PC-3 (cell line): ENCODE results near the gene SLX1A. TPM values are rescaled to one million over a fixed set of nuclear protein-coding genes. Genes with fewer than 3 reads are reported as not detected.

Source experiments
- ATAC-seq: fragments of 200-7000 bp; cut with Tn5 transposase; 2 replicates; pipeline ENCODE4 v1.9.1; 2020; ENCODE audit warnings: mild to moderate bottlenecking, moderate library complexity
- BruUV-seq: library from RNA; stranded (reverse); fragments of 400-500 nt; replicated peaks from 2 replicates; lab custom pipeline; 2021; lab: Mats Ljungman, UMichigan
- CTCF ChIA-PET: fragments of 300-600 bp; sonication (Branson Sonifier 250); formaldehyde crosslinking; loops from one replicate; lab custom pipeline; 2022; ENCODE audit warnings: antibody characterized with exemption; lab: Charles Lee
- POLR2A ChIA-PET: fragments of 300-600 bp; sonication (Branson Sonifier 250); formaldehyde crosslinking; loops from one replicate; lab custom pipeline; 2022; ENCODE audit warnings: antibody characterized with exemption; ENCODE audit not compliant: unreplicated experiment; lab: Charles Lee
- DNase-seq: peaks from one replicate; pipeline ENCODE4 v3.0.0-alpha.2; 2015
- H2AFZ ChIP-seq: fragments of 300-600 bp; sonication (generic); 2 replicates; pipeline ENCODE4 v1.6.0; 2016; ENCODE audit warnings: antibody characterized with exemption, low read length
- H3F3A ChIP-seq: fragments of 300-600 bp; sonication (generic); one replicate; pipeline ENCODE4 v1.6.0; 2017; ENCODE audit warnings: antibody characterized with exemption, low read length, control low read depth, mild to moderate bottlenecking; ENCODE audit not compliant: unreplicated experiment
- H3K27ac ChIP-seq: fragments of 300-600 bp; sonication (generic); 2 replicates; pipeline ENCODE4 v1.5.1; 2016; ENCODE audit warnings: mild to moderate bottlenecking, low read length
- H3K27me3 ChIP-seq: fragments of 300-600 bp; sonication (generic); 2 replicates; pipeline ENCODE4 v1.6.1; 2016; ENCODE audit warnings: low read length, mixed read lengths
- H3K36me3 ChIP-seq: fragments of 300-600 bp; sonication (generic); 2 replicates; pipeline ENCODE4 v1.6.1; 2016; ENCODE audit warnings: low read depth, mixed run types, low read length, mixed read lengths
- H3K4me1 ChIP-seq: fragments of 300-600 bp; sonication (generic); 2 replicates; pipeline ENCODE4 v1.5.1; 2016; ENCODE audit warnings: low read length; ENCODE audit not compliant: insufficient read depth
- H3K4me2 ChIP-seq: fragments of 300-600 bp; sonication (generic); 2 replicates; pipeline ENCODE4 v1.6.0; 2016; ENCODE audit warnings: low read length
- H3K4me3 ChIP-seq: fragments of 300-600 bp; sonication (generic); 2 replicates; pipeline ENCODE4 v1.5.1; 2016; ENCODE audit warnings: mild to moderate bottlenecking, low read length, mixed read lengths
- H3K79me2 ChIP-seq: fragments of 300-600 bp; sonication (generic); 2 replicates; pipeline ENCODE4 v1.6.1; 2017; ENCODE audit warnings: low read length, mixed read lengths
- H3K9ac ChIP-seq: fragments of 300-600 bp; sonication (generic); 2 replicates; pipeline ENCODE4 v1.6.0; 2016; ENCODE audit warnings: mild to moderate bottlenecking, low read length
- H3K9me2 ChIP-seq: fragments of 300-600 bp; sonication (generic); replicated peaks from 2 replicates; pipeline ENCODE4 v1.6.1; 2016; ENCODE audit warnings: mixed run types, low read length, mixed read lengths
- H3K9me3 ChIP-seq: fragments of 300-600 bp; sonication (generic); 2 replicates; pipeline ENCODE4 v1.6.1; 2016; ENCODE audit warnings: low read length, mixed read lengths
- H4K20me1 ChIP-seq: fragments of 300-600 bp; sonication (generic); 2 replicates; pipeline ENCODE4 v1.6.1; 2016; ENCODE audit warnings: low read length, mixed read lengths
- CTCF ChIP-seq: fragments of 300-600 bp; sonication (generic); conservative IDR thresholded peaks from 2 replicates; pipeline ENCODE4 v1.5.1; 2017; ENCODE audit warnings: antibody characterized with exemption, low read depth, mild to moderate bottlenecking, low read length
- EZH2 ChIP-seq: fragments of 300-600 bp; sonication (generic); IDR thresholded peaks from one replicate; pipeline ENCODE4 v1.6.1; 2017; ENCODE audit warnings: antibody characterized with exemption, mild to moderate bottlenecking, low read length; ENCODE audit not compliant: unreplicated experiment
- EZH2phosphoT487 ChIP-seq: fragments of 300-600 bp; sonication (generic); IDR thresholded peaks from 2 replicates; pipeline ENCODE4 v1.6.1; 2018; ENCODE audit warnings: mild to moderate bottlenecking, antibody characterized with exemption, low read length, borderline replicate concordance
- intact Hi-C: fragments of 100-400 bp; cut with micrococcal nuclease; formaldehyde crosslinking; loops from 2 replicates; pipeline ENCODE4 v1.9.0; 2023
- total RNA-seq: library from RNA; depleted of rRNA; stranded (reverse); fragments of >200 nt; gene quantifications from 2 replicates; pipeline ENCODE4 v1.2.3, GENCODE V29; 2014

SLX1A gene
- total RNA-seq, 1 experiment from 2014 or later = 91.9 TPM

GRCh38 chr16:30151091-30151490 is 42.6 kb upstream of the SLX1A start:
- Histone ChIP-seq H3K27me3 (no peaks in the 10 kb centered on the region), H3K79me2 (no peaks in the 10 kb centered on the region), H3K4me3 (no peak overlapping the region), H3K9me3 (no peaks in the 10 kb centered on the region), H3K9ac (no peak overlapping the region), H3K9me2 (no peaks in the 10 kb centered on the region), H3F3A (no peaks in the 10 kb centered on the region), H3K36me3 (no peaks in the 10 kb centered on the region), H2AFZ (no peak overlapping the region), H4K20me1 (no peaks in the 10 kb centered on the region), H3K27ac (no peak overlapping the region), H3K4me1 (no peaks in the 10 kb centered on the region), H3K4me2 (no peak overlapping the region)
- POLR2A ChIA-PET = no interaction called here
- intact Hi-C loops = no loop called here
- CTCF ChIA-PET = no interaction called here
- DNase-seq (no peak), ATAC-seq (no peak)
- BruUV-seq = no TSS peak
- no peak for TF ChIP-seq EZH2

GRCh38 chr16:30152517-30152916 is 41.2 kb upstream of the SLX1A start:
- Histone ChIP-seq H4K20me1 (no peaks in the 10 kb centered on the region), H3K36me3 (no peaks in the 10 kb centered on the region), H3K27ac (no peak overlapping the region), H3K4me2 (no peak overlapping the region), H3K79me2 (no peaks in the 10 kb centered on the region), H3K4me3 (no peak overlapping the region), H3F3A (no peaks in the 10 kb centered on the region), H2AFZ (no peak overlapping the region), H3K4me1 (no peaks in the 10 kb centered on the region), H3K27me3 (no peaks in the 10 kb centered on the region), H3K9me2 (no peaks in the 10 kb centered on the region), H3K9ac (no peak overlapping the region), H3K9me3 (no peaks in the 10 kb centered on the region)
- BruUV-seq = no TSS peak
- no peak for ATAC-seq
- no peak for DNase-seq
- CTCF ChIA-PET = no interaction called here
- POLR2A ChIA-PET = no interaction called here
- intact Hi-C loops = no loop called here
- TF ChIP-seq CTCF (no peak), EZH2phosphoT487 (no peak), EZH2 (no peak)

- intact Hi-C loops = no loop called here
- no peaks in the 10 kb centered on the region for H3K9me3 ChIP-seq
- no peak overlapping the region for H3K4me3 ChIP-seq
- DNase-seq (no peak), ATAC-seq (no peak)
- no TSS peak for BruUV-seq
- no peaks in the 10 kb centered on the region for H3K79me2 ChIP-seq
- no peak overlapping the region for H3K27ac ChIP-seq
- ChIA-PET CTCF (no interaction called here), POLR2A (no interaction called here)
- H3K4me2 ChIP-seq = no peak overlapping the region
- no peaks in the 10 kb centered on the region for H3K4me1 ChIP-seq
- H3K9me2 ChIP-seq = no peaks in the 10 kb centered on the region
- H3F3A ChIP-seq = no peaks in the 10 kb centered on the region
- no peaks in the 10 kb centered on the region for H4K20me1 ChIP-seq
- H3K9ac ChIP-seq = no peak overlapping the region
- no peaks in the 10 kb centered on the region for H3K36me3 ChIP-seq
- H3K27me3 ChIP-seq = no peaks in the 10 kb centered on the region
- H2AFZ ChIP-seq = no peak overlapping the region
- no peak for TF ChIP-seq EZH2phosphoT487
Measured at GRCh38 chr16:30155188-30155587, 38.5 kb upstream of the SLX1A start.

GRCh38 chr16:30157214-30157613 is 36.5 kb upstream of the SLX1A start:
- H3K27ac ChIP-seq = no peak overlapping the region
- no peaks in the 10 kb centered on the region for H3K9me2 ChIP-seq
- POLR2A ChIA-PET = no interaction called here
- no peaks in the 10 kb centered on the region for H3K27me3 ChIP-seq
- H3K36me3 ChIP-seq = no peaks in the 10 kb centered on the region
- H3K9ac ChIP-seq = no peak overlapping the region
- no peaks in the 10 kb centered on the region for H3K4me1 ChIP-seq
- H3K79me2 ChIP-seq = no peaks in the 10 kb centered on the region
- H3K9me3 ChIP-seq = no peaks in the 10 kb centered on the region
- H3F3A ChIP-seq = no peaks in the 10 kb centered on the region
- no peak for ATAC-seq
- TF ChIP-seq EZH2 (no peak), CTCF (no peak), EZH2phosphoT487 (no peak)
- intact Hi-C loops = no loop called here
- no TSS peak for BruUV-seq
- H4K20me1 ChIP-seq = no peaks in the 10 kb centered on the region
- no peak for DNase-seq
- no peak overlapping the region for H3K4me3 ChIP-seq
- CTCF ChIA-PET = no interaction called here
- H2AFZ ChIP-seq = no peak overlapping the region
- no peak overlapping the region for H3K4me2 ChIP-seq
